Activated CD8-positive, alpha-beta memory T cell treated with anti-CD3 and anti-CD28 coated beads, Interleukin-2, amount 50 U/mL, for 24 hours (primary cell): ENCODE measurements around the gene CCNL1.

Experiments
- DNase-seq: peaks from one replicate; pipeline ENCODE4 v3.0.0-alpha.2; 2020; ENCODE audit errors: extremely low read depth

Gene CCNL1

DNA sequence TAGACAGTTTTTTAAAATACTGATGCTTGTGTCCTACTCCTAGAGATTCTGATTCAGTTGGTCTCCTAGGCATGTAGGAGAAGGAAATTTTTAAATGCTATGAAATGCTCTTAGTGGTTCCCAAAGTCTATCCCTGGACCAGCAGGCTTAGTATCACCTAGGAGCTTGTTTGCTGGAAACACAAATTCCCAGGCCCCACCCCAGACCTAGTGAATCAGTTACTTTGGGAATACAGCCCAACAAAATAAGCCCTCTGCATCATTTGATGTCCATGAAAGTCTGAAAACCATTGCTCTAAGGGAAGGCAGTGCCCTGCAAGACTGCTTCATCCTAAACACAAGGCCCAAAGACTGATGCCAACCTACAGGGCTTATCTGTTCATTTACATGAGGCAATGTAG lies 36.3 kb downstream of the CCNL1 start:
- no peak for DNase-seq

DNA sequence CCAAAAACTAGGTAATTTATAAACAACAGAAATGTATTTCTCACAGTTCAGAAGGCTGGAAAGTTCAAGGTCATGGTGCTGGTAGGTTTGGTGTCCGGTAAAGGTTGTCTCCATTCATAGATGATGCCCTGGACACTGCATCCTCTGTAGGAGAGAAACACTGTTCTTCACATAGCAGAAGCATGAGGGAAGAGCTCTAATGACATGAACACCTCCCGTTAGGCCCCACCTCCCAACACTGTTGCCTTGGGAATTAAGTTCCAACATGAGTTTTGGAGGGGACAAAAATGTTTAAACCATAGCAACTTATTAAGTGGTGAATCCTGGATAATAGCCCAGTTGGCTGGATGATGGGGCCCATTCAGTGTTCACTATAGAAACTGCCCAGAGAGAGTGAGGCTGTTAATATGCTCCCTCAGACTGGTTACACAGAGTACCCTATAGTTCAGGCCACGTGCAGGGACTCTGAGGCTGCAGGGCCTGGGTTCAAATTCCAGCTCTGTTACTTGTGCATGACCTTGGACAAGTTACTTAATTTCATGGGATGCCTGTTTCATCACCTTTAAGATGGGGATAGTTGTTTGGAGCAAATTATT lies 37.0 kb downstream of the CCNL1 start:
- no peak for DNase-seq

DNA sequence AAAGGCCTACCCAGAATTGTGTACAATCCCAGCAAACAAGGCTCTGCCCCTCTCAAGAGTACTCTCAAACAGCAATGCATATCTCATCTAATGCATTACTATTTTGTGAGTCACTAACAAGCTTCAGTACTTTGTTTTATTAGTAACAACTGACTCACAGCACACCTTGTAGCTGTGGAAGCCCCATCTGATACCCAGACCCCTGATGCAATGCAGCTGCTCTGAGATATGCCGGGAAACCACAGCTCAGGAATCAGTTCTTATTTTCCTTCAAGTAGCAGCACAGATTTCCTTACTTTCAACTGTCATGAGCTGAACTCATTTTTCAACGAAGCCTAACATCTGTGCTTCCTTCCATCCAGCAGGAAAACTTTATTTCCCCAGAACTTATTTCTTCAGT lies 37.8 kb downstream of the CCNL1 start:
- no peak for DNase-seq

DNA sequence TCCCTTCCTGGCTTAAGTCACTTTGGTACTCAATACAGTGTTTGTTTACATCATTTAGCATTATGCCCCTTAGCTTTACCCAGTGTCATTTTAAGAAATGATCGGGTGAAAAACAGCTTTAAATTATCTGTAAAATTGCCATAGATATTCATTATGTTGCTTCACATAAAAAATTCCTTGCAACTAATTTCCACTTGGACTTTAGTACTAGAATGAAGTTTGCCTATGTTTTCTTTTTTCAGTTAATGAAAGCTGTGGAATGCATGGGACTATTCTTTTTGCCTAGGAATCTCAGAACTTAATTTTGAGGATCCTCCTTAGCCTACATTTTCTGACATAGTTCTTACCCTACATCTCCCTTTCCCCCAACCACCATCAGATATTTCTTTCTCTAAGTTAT lies 38.4 kb downstream of the CCNL1 start:
- DNase-seq: no peak

DNA sequence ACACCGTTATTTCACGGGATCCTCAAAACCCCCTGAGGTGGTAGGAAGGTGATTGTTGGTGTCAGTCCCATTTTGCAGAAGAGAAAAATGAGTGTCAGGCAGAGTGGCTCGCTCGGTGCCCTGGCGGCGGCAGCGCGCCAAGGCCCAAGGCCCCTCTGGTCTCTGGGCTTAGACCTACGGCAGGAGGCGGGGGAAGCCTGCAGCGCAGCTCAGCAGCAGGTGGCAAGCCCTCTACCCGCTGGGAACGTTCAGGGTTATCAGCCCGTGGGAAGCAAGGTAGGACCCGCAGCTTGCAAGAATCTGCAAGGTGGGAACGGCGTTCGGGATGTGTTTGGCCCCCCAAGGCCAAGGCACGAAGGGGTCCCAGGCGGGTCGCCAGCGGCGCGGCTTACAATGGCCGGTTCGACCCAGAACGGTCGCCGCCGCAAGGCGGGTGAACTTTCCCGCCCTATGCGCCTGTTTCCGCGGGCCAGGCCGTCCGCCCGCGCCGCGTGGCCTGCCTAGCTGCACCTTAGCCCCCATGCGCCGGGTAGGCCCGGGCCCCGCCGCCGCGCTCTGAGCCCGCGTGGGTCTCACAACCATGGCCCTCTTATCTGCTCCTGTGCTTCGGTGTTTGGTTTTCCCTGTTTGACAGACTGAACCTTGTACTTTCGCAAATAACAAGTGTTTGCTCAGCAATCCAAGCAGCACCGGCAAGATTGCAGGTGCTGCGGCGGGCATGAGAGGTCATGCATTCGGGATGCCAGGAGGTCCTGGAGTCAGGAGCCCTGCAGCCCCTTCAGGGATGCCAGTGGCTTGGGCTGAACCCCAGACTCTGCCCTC lies 39.7 kb downstream of the CCNL1 start:
- no peak for DNase-seq

DNA sequence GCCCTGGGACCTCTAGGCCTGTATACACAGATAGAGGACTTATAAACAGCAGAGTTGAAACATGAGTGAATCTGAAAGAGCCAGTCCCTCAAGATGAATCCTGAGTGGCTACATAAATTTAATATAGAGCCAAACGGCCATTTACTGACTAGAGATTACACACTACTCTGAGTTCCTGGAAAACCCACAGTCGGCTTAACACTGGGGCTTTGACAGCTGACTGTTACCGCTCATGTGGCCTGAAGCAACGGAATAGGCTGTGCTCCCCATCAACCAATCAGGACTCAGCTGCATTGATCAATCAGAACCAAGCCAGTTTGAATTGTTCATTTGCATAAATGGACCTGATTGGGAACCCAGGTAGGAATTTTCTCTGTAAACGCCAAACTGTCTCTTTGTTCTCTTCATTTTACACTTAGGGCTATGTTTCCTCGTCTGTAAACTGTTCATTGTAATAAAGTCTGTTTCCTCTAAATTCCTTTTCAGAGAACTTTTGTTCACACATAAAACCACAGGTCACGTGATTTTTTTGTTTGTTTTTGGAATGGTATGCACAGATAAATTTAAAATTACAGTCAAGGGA lies 40.5 kb downstream of the CCNL1 start:
- DNase-seq: no peak

DNA sequence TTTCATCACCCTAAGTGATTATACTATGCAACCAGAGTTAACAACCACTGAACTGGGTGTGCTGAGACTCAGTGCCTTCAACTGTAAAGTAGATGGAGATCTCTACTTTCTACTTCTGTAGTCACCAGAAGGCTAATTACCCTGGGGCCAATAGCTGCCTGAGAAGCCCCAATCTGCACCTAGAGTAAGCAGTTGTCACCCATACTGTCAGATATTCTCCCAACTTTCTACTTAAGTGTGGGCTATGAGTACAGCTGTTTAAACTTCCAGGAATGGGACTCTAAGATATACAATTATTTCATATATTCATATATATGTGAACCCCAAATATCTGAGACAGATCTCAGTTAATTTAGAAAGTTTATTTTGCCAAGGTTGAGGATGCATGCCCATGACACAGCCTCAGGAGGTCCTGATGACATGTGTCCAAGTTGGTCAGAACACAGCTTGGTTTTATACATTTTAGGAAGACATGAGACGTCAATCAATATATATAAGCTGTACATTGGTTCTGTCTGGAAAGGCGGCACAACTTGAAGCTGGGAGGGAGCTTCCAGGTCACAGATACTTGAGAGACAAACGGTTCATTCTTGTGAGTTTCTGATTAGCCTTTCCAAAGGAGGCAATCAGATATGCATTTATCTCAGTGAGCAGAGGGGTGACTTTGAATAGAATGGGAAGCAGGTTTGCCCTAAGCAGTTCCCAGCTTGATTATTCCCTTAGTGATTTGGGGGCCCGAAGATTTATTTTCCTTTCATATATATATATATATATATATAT lies 41.9 kb downstream of the CCNL1 start:
- DNase-seq: no peak

DNA sequence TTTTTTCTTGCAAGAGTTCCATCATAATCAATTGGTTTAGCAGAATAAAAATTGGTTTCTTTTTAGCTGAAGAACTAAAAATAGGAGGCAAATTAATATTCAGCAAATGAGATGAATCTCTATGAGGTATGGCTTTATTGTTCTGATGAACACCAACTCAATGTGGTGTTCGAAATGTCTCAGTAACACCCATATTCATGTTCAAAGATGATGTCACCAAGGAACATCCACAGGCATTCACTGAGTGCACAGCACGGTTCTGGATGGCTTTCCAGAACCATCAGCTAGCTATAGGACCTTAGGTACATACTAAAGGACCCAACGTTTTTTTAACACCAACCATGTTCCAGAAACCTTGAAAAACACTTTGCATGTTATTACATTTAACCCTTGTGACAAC lies 42.7 kb downstream of the CCNL1 start:
- no peak for DNase-seq

DNA sequence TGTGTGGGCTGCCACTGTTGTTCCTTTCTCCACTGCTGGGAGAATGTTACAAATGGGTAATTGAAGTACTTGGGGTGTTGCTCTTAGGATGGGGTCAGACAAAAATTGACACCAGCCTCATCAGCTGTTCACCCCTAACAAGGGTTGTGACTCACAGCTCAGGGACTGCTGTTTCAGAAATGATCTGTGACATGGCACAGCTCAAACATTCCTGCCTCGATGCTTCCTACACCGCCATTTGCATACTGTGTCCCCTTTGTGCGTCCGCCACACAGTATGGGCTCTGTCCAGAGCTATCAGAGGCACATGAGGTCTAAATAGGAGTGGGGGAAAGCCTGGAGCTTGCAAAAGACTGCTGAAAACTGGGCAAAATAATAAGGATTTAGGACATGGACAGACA lies 43.9 kb downstream of the CCNL1 start:
- no peak for DNase-seq

DNA sequence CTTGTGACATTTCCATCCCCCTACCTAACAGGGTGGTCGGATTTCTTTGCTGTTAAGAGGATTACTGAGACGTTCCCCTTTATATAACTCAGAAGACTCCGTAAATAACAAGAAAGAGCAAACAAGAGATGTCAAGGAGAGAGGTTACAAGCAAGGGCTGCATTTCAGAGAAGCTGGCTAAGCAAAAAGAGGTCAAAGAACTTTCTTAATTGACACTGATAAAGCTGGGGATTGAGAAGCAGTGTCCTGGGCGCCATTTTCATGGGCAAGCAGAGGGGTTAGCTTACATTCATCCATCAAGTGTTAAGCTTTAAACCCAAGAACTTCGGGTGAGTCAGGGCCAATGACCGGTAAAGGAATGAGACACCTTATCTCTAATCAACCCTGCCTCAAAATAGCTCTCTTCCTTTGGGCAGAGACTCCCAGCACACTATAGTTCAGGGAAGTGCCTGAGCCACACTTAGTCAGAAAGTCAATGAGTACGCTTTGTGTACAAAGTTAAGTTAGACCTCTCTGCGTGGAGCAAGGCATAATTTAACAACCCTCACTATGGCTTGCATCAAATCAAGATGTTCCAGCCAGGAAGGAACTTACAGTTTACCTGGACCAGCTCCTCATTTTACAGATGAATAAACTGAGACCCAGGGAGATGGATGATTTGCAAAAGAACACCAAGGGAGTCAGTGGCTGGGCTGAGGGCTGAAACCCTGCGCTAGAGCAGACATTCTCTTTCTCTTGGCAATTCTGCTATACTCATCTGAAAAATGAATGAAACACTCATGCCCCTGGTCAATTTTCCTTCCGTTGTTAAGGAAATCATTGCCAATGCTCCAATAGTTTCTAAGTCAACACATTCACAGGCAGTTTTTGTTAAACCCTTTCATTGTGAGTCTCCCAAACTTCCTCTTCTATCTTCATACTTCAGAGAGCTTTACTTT lies 44.6 kb downstream of the CCNL1 start:
- no peak for DNase-seq

DNA sequence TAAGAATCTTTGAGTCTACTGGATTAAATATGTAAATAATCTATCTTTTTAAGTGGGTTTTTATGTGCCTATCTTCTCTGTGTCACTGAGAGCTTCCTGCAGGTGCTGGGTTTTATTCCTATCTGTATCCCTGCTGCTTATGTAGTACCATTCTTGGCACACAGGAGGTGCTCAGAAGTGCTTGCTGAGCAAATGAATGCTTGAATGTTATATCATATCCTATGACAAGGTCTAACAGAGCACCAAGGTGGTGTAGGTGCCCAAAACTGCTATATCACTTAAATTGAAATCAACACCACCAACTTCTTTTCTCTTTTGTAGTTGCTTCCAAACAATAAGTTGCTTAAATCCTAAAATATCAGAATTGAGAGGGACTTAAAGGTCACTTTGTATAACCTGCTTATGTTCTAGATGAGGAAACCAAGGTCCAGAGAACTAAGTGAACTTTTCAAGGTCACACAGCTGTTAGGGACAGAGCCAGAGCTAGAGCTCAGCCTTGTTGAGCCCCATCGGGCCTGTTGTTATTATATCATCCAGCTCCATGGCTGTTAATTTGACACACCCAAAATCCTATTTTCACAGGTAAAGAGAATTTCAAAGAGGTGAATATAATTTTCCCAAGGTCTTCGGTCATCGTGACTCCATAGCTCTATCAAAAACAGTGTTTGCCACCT lies 46.0 kb downstream of the CCNL1 start:
- no peak for DNase-seq

DNA sequence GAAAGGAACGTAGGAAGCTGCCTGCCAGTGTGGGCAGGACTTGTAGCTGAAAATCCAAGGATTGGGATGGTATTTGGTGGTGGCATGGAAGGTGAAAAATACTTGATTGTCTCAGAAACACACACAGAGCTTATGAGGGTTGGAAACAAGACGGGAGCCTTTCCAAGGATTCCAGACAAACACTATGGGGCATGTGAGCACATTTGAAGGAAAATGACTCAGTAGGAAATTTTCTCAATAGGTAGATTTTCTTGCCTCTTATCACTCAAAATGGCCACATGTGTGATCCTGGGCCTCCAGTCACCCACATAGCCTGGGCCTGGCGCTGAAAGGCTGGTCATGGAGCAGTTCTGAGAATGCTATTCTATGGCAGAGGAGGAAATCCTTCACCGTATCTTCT lies 47.4 kb downstream of the CCNL1 start:
- DNase-seq: no peak

DNA sequence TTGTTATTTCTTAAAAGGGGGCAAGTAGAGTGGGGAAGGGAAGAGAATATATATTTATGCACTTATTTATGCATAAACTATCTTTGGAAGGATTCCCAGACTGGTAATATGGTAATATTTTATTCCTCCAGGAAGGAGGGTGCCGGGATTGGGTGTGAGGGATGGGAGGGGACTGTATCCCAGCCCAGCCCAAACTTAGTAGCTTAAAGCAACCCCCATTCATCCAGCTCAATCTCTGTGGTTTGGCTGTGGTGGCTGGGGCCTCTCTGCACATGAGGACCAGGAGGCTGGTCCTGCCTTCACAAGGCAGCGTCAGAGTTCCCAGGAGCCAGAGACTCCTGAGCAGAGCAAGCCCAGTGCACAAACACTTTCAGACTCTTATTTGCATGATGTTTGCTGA lies 48.4 kb downstream of the CCNL1 start:
- DNase-seq: no peak

DNA sequence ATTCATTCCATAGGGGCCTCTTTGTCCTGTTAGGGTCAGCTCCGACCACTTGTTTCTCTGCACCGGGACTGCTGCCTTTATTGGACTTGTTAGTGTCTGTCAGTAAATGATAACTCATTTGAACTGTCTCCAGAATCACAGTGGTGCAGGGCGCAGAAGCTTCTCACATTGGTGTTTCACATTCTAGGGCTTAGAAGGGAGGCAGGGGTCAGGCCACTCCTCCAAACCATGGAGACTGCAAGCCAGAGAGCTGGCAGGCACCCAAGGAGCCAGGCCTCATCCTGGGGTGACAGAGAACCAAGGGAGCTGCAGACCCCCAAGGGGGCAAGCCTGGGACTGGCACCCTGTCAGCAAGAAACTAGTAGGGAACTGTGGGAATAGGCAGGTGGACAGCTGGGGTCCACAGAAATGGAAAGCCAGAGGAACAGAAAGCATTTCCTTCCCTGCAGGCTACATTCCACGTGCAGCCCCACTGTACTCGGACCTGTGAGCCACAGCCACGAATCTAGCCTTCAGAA lies 49.1 kb downstream of the CCNL1 start:
- no peak for DNase-seq

DNA sequence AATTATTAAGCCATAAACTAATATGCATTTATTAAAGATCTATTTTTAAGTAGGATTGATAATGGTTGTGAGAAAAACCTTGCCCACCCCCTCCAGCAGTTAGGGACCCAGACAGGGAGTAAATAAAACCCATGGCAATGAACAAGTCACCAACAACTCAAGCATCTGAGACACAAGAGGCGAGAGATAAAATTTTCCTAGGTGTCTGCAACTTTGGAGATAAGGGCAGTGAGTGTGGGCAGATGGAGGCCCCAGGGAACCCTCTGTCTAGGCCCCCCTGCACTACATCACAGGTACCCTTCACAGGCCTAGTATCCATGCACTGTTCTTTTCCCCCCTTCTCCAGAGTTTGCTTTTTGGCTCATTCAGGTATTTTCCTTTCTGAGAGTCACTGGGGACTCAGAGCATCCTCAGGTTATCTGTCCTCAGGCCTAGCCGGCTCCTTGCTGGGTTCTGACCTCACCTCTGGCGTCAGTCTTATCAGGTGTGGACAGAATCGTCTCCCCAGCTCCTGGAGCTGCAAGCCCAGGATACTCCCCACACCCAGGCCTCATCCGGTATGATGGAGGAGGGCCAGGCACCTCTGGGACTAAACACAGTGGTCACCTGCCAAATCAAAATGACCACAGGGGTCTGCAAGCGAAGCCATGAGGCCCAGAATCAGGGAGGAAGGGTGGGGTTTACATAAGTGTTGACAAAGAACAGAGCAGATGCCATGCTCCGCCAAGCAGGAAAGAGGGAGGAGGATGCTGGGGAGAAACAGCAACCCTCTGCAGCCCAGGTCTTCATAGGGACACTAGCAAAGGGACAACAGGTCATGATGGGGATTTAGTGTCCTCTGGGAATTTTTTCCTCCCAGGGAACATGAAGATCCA lies 50.4 kb downstream of the CCNL1 start:
- DNase-seq: no peak

DNA sequence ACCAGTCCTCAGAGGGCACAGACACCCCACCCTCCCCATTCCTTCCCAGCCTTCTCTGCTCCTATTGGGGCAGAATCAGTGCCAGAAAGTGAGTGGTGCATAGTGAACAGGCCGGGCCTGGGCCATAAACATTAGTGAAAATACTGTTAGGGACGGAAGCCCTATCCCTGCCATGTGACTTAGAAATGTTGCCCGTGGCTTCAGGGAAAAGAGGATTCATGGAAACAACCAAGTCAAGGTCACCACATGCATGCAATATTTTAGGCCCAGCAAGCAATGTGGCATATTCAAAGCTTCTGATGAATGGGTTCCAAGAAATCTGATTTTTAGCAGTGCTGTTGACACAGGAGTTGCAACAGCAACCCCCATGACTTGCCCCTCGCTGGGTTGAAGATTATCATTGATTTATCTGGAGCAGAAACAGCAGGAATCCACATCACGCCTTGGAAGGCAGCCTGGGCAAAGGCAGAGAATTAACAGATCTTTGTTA lies 52.3 kb downstream of the CCNL1 start:
- DNase-seq: no peak

DNA sequence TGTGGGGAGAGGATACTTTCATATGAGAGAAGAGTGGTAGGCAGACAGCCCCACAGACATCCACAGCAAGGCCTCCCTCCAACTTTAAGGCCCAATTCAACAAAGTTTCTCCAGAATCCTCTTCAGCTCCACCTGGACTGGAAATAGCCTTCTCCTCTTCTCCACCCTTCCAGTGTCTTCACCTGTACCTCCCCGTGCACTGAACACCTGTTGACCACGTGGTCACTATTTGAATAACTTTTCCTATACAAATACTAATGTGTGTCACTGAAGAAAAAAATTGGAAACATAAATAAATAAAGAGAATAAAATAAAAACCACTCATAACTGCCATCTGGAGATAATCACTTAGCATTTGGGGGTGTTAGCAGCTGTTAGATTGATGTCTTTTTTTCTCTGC lies 52.9 kb downstream of the CCNL1 start:
- no peak for DNase-seq

DNA sequence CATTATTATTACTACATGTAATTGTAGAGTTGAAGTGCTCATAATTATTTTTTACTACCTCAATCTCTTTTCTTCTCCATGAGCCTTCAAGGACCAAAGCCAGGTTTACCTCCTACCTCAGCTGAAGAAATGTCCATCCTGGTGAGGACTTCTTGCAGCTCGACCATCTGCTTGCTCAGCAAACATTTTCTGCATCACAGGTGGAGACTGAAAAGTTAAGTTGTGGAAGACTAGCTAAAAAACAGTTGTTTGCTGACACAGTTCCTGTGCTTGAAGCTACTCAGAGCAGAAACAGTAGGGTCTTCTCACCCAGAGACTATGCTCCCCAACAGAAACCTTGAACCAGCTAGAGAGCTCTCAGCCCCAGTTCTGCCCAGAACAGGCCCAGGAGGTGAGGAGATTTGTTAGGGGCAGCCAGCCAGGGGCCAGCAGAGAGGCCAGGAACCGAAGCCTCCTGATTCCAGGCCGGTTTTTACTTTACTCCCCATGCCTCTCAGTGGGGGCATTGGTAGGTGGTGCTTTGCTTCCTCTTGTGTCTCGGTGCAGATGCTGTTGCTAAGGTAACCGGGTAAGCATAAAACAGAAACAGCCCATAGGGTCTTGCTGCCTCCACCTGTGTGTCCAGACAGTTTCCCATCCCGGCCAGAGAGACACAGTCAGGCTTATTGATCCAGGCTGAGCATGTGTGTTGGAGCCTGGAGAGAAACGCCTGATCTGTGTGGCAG lies 54.9 kb downstream of the CCNL1 start:
- no peak for DNase-seq

DNA sequence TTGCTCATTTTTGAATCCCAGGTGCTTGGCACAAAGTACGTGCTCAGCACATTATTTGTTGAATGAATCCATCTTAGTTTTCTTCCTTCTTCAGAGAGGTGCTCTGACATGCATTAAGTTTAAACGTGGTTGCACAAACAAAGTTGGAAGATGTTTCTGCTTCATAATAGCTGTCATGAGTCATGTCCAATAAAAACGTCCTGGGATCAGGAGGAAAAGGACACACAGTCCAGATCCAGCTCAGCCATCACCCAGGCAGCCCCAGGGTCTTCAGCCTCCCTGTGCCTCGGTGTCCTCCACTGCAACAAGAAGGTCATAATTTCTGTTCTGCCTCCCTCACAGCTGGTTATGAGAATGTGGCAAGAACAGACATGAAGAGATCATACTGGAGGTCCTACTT lies 55.4 kb downstream of the CCNL1 start:
- DNase-seq: no peak
